GM19455 (cell line): ENCODE measurements around the gene DHRS1.

Experiments used
- ATAC-seq: cut with Tn5 transposase; IDR thresholded peaks from one replicate; pipeline ENCODE4 v1.9.1; 2021; ENCODE audit not compliant: unreplicated experiment

DHRS1 gene

DNA sequence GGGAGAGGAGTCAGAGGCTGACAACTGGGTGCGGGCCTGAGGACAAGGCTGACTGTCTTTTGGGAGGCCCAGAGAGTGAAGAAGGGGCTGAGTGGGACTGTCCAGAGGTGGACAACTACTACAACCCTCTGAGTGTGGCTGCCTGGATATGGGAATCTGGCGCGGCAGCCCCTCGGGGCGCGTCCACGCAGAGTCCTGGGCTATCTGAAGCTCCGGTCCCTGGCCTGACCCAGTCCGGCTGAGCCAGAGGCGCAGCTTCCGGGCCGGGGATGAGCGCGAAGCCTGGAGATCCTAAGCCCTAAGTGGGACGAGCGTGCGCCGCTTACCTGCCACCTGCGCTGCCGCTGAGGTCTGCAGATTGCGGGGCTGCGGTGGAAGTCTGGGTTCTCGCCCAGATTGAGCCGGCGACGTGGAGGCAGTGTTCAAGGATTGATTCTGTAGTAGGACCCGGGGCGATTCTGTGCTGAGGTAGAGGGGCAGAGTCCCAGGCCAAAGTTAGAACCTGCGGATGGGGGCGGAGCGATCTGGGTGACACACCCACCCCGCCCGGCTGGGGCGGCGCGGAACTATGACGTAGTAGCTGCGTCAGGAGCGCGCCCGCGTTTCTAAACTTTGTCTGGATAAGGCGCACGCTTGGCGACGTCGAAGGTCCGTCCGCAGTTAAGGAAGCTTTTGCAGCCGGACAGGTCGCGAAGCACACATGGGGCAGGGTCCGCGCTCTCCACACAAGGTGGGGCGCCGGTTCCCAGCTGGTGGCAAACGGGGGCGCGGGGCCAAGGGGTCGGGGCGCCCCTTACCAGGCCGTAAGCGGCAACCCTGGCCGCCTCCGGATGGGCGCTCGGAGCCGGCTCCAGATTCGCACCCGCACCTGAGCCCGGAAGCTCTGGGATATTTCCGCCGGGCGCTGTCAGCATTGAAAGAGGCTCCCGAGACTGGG is at the start of gene DHRS1, which contains the start of gene NOP9:
Gene DHRS1 (minus strand): TSS at position 526 of the 937 bp plus-strand sequence. CDS start 674 bp downstream, outside the sequence.
Gene NOP9 (plus strand): TSS at position 596 of the 937 bp plus-strand sequence. CDS start 105 bp downstream, at position 701.
- peak; percentile 81 for ATAC-seq

DNA sequence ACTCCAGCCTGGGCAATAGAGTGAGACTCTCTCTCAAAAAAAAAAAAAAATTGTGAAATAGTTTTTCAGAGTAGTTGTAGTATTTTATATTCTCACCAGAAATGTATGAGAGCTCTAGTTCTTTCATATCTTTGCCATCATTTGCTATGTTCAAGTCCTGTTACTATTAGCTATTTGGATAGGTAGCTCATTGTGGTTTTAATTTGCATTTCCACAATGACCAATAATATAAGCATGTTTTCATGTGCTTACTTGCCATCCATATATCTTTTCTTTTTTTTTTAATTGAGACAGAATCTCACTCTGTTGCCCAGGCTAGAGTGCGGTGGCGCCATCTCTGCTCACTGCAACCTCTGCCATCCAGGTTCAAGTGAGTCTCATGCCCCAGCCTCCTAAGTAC is 48.6 kb upstream of the DHRS1 start:
- no peak for ATAC-seq

DNA sequence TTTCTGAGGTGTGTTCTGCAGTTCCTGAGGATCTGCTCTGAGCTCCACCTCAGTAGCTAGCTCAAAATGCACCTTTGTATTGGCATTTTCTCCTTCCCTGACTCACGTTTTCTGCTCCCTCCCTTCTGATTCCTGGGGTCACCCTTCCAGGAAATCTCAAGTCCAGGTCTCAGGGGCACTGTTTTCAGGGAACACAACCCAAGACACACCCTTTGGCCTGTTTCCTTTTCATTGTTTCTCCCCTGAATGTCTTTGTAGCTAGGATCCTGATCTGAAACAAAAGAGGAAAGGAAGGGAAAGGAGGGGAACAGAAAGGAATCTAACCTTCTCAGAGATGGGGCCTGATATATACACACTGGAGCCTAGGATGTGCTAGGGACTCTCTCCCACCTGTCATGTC is 47.6 kb upstream of the DHRS1 start:
- ATAC-seq: no peak

DNA sequence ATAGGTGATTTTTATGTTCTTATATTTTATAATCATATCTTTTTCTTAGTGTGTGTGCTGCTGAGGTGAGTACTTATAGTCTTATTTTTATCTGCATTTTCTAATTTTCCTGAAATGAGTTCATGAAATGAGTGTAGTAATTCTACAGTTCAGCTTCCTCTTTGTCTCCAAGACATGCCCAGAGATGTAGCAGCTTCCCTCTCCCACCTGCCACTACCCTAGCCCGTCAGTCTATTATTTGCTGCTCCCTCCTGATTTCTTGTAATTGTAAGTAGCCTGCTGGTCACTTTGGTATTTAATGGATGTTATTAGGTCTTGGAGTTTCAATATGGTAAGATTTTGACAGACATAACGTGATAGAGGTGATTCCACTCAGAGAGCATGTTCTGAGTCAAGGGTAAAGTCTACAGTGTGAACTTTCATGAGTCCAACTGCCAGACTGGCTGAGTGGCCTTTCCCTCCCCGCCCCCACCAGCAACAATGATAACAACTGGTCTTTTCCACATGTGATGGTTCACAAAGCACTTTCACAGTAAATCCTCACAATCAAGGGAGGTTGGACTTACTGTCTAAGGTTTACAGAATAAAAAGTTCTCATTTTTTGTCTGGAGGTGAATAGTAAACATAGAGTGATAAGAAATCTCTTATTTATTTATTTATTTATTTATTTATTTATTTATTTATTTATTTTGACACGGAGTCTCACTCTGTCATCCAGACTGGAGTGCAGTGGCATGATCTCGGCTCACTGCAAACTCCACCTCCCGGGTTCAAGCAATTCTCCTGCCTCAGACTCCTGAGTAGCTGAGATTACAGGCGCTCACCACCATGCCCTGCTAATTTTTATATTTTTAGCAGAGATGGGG is 44.4 kb upstream of the DHRS1 start:
- no peak for ATAC-seq

DNA sequence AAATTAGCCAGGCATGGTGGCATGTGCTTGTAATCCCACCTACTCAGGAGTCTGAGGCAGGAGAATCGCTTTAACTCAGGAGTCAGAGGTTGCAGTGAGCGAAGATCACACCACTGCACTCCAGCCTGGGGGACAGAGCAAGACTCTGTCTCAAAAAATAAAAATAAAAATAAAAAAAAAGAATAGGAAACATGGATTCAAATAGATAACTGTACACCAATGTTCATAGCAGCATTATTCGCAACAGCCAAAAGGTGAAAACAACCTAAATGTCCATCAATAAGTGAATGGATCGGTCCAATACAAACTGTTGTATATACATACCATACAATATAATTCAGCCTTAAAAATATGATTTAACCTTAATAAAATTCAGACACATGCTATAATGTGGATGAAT is 43.3 kb upstream of the DHRS1 start:
- no peak for ATAC-seq

DNA sequence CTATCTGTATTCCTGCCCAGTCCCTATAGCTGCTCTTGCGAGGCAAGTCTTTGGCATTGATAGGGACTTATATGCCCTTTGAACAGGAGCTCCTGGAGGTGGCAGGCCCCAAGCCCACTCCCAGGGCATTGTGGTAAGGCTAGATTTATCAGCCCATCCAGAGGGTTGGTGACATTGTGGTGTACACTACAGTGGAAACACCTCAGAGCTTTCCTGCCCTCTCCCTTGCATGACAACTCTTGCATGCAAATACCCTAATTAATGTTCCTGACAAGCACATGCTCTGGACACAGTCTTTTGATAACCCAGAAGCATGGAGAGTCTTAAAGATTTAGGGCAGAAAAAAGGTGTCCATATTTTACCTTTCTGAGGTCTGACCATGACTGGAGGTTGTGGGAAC is 41.0 kb upstream of the DHRS1 start:
- no peak for ATAC-seq

DNA sequence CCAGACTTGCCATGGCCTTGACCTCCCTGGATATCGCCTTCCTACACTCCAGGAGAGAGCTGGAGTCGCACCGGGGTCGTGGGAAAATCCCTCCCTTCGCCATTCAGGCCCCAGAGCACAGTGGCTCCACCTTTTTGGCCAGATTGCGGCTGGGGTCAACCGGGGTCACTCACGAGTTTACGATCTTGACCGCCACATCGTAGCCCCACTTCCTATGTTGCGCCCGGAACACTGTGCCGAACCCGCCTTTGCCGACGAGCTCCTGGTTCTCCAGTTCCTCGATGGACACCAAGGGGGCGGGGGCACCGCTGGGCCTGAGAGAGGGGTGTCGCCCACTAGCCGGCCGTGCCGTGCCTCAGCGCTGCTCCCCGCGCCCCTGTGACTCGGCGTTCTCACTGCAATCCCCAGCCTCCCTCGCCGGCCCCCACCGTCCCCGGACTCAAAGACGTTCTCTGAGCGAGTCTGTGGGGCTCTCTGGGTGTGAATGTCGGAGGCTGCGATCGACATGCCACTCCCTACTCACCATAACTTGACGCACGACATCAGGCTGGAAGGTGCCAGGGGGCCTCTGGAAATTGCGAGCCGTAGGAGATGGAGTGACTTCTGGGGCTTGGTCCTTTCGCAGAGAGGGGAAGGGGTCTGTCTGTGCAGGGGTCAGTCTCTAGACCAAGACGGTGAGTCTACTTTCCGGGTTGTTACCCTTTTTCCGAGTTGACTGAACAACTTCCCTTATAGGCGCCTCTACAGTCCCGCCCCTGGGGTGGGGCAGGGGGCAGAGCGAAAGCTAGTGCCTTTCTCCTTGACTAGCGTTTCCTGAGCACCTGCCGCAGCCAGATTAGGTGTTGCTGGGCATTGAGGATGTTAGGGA is 39.9 kb upstream of the DHRS1 start, which contains the start of gene RIPK3:
Gene RIPK3 (minus strand): TSS at position 708 of the 868 bp plus-strand sequence. CDS start 165 bp downstream, at position 543.
- peak; percentile 88 for ATAC-seq

DNA sequence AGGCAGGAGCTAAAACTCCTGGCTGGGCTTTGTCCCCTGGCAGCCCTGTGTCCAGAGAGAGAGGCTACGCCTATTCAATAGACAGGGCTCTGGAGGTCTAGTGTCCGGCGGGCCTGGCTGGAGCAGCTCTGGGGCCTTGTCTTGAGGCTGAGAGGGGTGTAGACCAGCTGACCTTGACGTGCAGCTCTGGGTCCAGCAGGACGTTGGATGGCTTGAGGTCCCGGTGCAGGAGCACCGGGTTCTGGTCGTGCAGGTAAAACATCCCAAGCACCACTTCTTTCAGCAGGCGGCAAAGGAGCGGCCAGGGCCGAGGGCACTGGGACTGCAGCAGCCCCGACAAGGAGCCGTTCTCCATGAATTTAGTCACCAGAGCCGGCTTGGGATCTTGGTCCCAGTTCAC is 39.3 kb upstream of the DHRS1 start:
- no peak for ATAC-seq

DNA sequence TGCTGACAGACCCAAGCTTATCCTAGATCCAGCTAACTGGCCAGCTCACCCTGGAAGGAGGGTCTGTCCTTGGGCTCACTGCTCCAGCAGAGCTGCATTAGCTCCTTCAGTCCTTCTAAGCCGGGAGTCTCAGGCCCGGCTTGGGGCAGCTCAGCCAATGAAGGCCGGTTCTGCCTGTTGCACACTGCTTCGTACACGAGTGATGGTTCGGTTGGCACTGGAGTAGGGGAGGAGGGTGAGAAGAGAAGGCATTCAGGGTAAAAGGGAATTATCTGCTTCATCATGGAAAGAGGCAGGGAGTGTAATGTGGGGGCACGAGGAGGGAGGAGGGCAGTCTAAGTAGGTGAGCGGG is 38.2 kb upstream of the DHRS1 start:
- ATAC-seq: no peak

DNA sequence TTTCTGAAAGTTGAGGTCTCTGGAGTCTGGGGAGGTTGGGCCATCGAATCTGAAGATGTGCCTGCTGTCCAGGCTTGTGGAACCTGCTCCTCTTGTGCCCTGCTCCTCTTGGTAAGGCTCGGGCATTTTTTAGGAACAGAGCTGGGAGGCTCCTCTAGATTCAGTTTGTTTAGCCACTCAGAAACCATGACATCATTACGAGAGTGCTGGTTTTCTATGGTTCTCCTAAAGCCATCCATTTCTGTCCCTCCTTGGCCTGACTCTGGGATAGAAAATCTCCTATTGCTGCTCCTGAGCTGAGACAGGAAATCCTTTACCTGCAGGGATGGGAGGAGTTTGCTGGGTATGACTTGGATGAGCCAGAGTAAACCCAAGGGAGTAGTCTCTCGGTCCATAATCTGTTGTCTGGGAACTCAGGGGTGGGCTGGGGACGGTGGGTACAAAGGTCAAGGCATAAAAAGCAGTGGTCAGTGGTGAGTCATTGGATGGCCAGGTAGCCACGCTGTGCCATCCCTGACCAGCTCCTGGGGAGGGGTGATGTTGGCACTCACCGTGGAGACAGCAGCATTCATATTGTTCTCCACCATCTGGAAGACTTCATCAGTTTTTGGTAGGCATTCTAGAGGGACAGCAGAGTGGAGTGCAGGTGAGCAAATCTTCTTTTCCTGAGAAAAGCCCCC is 37.7 kb upstream of the DHRS1 start:
- ATAC-seq: no peak

DNA sequence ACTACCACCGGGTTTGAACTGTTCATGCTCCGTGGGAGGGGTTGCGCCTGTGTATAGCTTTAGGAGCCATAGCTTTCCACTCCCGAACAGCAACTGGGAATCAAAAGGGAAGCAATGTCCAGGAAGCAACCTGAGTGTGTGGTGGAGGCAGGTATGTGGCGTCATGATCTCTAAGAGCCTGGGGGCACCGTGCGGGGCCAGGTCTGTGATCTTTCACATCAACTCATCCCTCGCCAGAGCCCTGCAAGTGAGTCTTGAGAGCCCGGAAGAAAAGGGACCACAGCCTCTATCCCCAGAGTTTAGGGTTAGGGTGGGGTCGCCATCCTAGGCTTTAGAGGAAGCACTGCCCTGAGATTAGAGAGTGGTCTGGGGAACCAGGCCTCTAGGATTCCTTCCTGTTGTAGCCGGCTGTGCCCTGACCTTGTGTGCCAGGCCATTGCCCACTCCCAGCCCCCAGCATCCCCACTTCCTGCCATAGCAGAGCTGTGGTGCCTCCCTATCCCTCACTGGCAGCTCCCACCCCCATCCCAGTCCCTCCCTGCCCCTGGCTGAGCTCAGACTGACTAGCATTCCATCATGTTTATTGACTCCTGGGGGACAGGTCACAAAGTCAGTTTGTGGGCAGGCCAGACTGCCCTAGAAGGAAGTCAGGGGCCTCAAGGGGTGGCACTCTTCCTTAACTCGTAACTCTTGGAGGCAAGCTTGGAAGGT is 36.0 kb upstream of the DHRS1 start:
- ATAC-seq: no peak

DNA sequence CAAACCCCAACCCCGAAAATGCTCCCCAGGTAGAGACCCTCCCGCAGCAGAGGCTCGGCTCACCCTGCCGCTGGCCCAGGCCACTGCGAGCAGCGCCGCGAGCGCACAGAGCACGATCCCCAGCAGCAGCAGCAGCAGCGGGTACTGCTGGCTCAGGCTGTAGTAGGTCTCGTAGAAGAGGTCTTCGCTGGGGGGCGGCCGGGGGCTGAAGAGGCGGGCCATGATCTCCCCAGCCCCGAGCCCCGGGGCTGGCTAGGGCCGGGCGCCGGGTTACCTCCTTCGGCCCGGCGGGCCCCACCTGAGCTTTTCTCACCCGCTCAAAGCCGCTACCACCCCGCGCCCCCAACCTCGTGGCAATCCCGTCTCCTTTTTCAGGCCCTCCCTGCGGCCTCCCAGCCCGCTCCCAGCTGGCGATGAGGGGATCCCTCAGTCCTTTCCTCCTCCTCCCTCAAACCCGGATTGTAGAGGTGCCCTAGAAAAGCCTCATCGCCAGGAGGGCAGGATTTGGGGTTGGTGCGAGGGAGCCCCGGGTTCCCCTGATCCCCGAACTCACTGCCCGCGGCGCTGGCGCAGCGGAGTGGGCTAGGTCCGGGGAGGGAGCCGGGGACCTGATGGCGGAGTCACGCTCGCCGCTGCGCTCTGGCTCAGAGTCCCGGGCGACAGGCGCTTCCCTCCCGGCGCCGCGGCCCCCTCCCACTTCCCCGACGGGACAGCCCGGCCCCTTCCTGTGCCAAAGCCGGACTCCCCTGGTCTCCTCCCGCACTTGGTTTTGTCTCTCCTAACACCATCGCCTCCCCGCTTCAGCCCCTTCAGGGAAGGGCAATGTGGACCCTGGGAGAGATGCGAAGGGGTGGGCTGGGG is 35.1 kb upstream of the DHRS1 start, which contains the start of gene ADCY4:
Gene ADCY4 (minus strand): TSS at position 641 of the 861 bp plus-strand sequence. CDS start 419 bp downstream, at position 222.
- no peak for ATAC-seq

DNA sequence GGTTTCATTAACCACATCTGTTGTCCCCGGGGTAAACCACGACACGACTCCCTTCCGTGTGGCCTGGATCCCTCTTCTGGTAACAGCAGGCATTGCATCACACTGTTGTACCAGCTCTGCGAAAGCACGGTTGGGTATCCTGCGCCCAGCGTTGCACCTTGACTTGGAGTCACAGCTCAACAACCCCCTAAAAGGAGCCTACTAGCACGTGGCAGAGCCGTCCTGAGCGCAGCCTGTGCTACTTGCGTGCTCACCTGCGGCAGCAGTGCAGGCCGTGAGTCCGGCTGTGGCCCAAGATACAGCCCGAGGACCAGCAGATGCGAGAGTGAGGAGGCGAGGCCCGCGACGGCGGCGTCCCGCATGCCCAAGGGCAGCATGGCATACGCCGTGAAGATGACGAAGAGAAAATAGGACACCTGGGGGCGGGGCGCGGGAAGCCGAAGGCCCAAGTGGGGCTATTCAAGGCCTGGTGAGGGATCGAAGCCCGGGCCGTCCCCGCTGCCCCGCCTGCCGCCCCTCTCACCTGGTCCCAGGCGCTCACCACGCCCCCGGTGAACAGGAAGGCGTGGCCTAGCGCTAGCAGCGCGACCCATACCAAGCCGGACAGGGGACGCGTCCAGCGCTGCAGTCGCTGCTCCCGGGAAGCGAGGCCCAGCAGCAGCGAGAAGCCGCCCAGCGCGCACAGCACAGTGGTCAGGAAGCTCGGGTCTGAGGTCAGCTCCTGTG is 32.9 kb upstream of the DHRS1 start:
- ATAC-seq: peak; percentile 67

DNA sequence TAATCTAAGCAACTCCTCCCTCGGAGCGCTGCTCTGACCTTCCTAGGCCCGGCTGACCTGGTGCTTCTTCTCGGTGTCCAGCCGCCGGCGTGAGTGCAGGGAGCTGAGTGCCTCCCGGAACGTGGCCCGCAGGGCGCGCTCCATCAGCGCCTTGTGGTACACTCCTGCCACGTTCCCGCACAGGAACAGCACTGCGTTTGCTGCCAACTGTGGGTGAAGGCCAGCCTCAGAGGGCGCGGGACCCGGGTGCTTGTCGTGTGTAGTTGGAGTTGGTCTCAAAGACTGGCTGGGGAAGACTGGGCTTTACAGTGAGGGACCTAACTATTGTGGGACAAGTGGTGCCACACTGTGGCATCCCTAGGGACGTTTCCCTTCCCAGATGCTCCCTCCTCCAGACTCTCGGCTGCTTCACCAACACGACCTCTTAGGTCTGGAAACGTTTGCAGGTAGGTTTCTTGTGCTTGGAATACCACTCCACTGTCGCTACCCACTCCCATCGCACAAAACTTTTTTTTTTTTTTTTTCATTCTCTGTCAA is 32.2 kb upstream of the DHRS1 start:
- no peak for ATAC-seq

DNA sequence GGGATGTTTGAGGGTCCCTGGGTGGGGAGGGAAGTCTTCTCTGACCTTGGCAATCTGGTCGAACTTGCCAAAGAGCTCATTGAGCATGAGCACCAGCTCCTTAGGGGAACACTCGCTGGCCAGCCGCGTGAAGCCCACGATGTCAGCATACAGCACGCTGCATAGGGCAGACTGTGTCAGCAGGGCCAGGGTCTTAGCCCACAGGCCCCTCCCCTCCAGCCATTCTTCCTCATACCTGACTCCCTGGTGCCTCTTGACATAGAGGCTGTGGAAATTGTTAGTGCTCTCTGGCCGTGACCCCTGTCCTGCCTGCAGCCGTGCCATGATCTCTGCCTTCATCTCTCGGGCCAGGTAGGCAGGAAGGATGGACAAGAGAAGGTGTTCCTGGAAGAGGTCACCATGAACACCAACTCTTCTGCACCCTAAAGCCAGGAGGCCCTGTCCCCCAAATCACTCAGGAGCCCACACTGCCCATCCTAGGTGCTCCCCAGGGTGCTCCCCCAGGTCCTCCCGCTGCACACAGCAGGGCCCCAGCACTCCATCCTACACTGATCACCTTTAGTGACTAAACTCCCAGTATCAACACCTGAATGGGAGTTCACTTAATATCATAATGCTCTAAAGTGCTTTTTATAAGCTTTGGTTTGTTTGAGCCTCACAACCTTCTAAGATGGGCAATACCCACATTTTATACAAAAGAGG is 31.5 kb upstream of the DHRS1 start:
- ATAC-seq: no peak

DNA sequence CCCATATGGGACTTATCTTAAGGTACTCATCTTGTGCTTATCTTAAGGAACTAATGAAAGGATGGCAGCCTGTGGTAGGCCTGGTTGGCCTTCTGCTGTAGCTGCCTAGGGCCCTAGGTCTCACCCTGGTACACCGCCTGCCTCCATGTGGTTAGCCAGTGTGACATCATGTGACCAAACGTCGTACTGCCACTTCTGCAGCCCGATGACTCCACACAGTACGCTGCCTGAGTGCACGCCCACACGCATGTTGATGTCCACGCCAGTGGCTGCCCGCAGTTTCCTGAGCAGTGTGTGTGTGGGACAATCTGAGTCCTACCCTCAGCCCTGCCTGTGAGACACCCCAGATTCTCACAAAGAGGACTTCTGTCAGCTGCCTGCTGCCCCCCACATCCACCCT is 30.2 kb upstream of the DHRS1 start:
- no peak for ATAC-seq
